Common myeloid progenitor, CD34-positive (primary cell): Measurements from ENCODE around the gene SYNE1.

ENCODE experiments used
- CTCF ChIA-PET: fragments of 350-600 bp; sonication (Branson Sonifier 250); formaldehyde crosslinking; loops from one replicate; lab custom pipeline; 2021; ENCODE audit warnings: antibody characterized with exemption; lab: Charles Lee
- POLR2A ChIA-PET: fragments of 350-600 bp; sonication (Branson Sonifier 250); formaldehyde crosslinking; loops from one replicate; lab custom pipeline; 2021; ENCODE audit warnings: antibody characterized with exemption; lab: Charles Lee
- DNase-seq, 3 donors: peaks; one replicate each; pipeline versions ENCODE4 v3.0.0 to v3.0.0-alpha.2; 2013
- H3K27ac ChIP-seq, 2 experiments: 1 replicate in 1 of 2; 2 replicates in 1 of 2; pipeline ENCODE4 v1.7.0; 2013; ENCODE audit warnings: inconsistent platforms in 2 of 2, low read length in 2 of 2, mild to moderate bottlenecking in 2 of 2, low read depth in 1 of 2, moderate library complexity in 1 of 2; ENCODE audit not compliant: severe bottlenecking in 2 of 2, insufficient read depth in 1 of 2, poor library complexity in 1 of 2
- H3K27me3 ChIP-seq, 5 experiments: replicated peaks in 2 of 5; 1 replicate in 3 of 5; 2 replicates in 2 of 5; pipeline versions ENCODE4 v1.6.1 to v1.7.0; 2013; ENCODE audit warnings: low read length in 4 of 5, mild to moderate bottlenecking in 2 of 5, moderate library complexity in 2 of 5, inconsistent platforms in 1 of 5; ENCODE audit not compliant: insufficient read depth in 5 of 5, control insufficient read depth in 4 of 5
- H3K36me3 ChIP-seq, 4 experiments: 1 replicate in 2 of 4; 2 replicates in 2 of 4; pipeline versions ENCODE4 v1.6.1 to v1.7.0; 2013; ENCODE audit warnings: low read length in 3 of 4, control low read depth in 1 of 4, mild to moderate bottlenecking in 1 of 4; ENCODE audit not compliant: control insufficient read depth in 4 of 4, insufficient read depth in 4 of 4
- H3K4me1 ChIP-seq, 4 experiments: 1 replicate in 3 of 4; 2 replicates in 1 of 4; pipeline versions ENCODE4 v1.6.1 to v1.7.1; 2013; ENCODE audit warnings: low read length in 3 of 4, mild to moderate bottlenecking in 3 of 4, control low read depth in 1 of 4, inconsistent platforms in 1 of 4, moderate library complexity in 1 of 4; ENCODE audit not compliant: control insufficient read depth in 4 of 4, insufficient read depth in 4 of 4; ENCODE audit errors: control extremely low read depth in 1 of 4
- H3K4me3 ChIP-seq, 7 experiments: 1 replicate in 4 of 7; 2 replicates in 3 of 7; pipeline versions ENCODE4 v1.5.1 to v1.7.0; 2013; ENCODE audit warnings: mild to moderate bottlenecking in 7 of 7, low read length in 6 of 7, moderate library complexity in 6 of 7, inconsistent platforms in 2 of 7, low read depth in 2 of 7, control low read depth in 1 of 7; ENCODE audit not compliant: insufficient read depth in 4 of 7, control insufficient read depth in 1 of 7; ENCODE audit errors: extremely low read depth in 1 of 7
- H3K9me3 ChIP-seq, 5 experiments: 1 replicate in 4 of 5; 2 replicates in 1 of 5; pipeline versions ENCODE4 v1.6.1 to v1.7.1; 2013; ENCODE audit warnings: low read length in 4 of 5, mild to moderate bottlenecking in 2 of 5, inconsistent platforms in 1 of 5, low read depth in 1 of 5, moderate library complexity in 1 of 5; ENCODE audit not compliant: control insufficient read depth in 4 of 5, insufficient read depth in 2 of 5; ENCODE audit errors: control extremely low read depth in 1 of 5
- WGBS: methylation state at CpG from one replicate; pipeline ENCODE4 v1.1.5; 2013; ENCODE audit not compliant: insufficient coverage; 5-methylcytosine and 5-hydroxymethylcytosine counted together

Gene SYNE1

DNA sequence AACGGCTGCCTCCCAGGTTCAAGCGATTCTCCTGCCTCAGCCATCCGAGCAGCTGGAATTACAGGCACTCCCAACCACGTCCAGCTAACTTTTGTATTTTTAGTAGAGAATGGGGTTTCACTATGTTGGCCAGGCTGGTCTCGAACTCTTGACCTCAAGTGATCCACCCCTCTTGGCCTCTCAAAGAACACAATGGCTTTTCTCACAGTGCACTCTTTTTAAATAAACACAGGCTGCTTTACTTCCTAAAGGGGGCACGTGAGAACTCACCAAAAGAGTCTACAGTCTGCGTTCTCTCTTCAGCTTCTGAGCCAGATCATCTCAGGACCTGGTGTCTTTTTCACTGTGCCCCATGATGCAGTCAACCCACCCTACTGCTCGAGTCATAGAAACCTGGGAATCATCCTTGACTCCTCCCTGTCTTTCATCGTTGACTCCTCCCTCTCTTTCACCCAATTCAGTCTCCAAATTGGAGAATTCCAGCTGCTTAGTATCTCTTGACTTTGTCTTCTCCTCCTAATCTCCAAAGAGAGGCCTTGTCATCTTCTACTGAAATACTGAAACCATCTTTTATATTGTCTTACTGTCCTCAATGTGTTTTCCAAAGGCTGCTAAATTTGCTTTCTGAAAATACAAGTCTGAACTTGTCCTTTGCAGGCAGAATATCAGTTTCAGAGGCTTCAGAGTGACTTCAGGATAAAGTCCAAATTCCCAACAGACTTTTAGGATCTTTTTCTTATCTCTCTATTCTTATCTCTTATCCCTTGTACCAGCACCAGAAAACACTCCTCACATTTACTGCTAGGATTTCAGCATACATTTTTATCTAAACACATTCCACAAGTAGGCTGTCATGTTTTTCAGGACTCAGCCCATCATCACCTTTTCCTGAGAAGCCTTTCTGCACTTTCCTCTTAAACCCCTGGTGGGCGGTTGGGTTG is 323.4 kb downstream of the SYNE1 start:
- POLR2A ChIA-PET: interaction anchor here (0.6 kb wide), 1 partner anchor 7 kb away, joined by 3 read pairs; no protein-coding TSS in a partner anchor
- CTCF ChIA-PET: no interaction called here
- 100% methylated on average over 8 of the region's 10 CpGs for WGBS

DNA sequence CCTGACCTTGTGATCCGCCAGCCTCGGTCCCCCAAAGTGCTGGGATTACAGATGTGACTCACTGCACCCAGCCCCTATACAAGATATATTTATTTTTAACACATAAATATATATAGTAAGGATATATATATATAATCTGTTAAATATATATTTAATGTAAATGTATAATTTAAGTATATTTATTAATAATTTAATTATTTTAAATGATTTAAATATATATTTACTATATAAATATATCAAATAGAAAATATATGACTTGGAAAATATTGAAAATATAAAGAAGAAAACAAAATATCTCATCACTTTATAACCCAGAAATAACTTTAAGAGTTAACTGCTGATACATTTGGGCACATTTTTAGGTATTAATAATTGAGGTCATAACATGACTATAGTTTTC is 324.7 kb downstream of the SYNE1 start:
- Histone ChIP-seq H3K27ac (no peak overlapping the region), H3K36me3 (no peaks in the 10 kb centered on the region), H3K9me3 (no peaks in the 10 kb centered on the region), H3K4me3 (no peak overlapping the region), H3K27me3 (no peaks in the 10 kb centered on the region), H3K4me1 (no peaks in the 10 kb centered on the region)
- no CpG with 5 or more reads among the region's 2 CpGs for WGBS
- POLR2A ChIA-PET: no interaction called here
- CTCF ChIA-PET: no interaction called here
- DNase-seq: no peak

More for the DNA sequence above, 323.4 kb downstream of the SYNE1 start:
- H3K27me3 ChIP-seq: no peaks in the 10 kb centered on the region
- DNase-seq: no peak
- no peak overlapping the region for H3K4me3 ChIP-seq
- H3K9me3 ChIP-seq: no peaks in the 10 kb centered on the region
- no peaks in the 10 kb centered on the region for H3K36me3 ChIP-seq
- no peaks in the 10 kb centered on the region for H3K4me1 ChIP-seq
- H3K27ac ChIP-seq: no peak overlapping the region

DNA sequence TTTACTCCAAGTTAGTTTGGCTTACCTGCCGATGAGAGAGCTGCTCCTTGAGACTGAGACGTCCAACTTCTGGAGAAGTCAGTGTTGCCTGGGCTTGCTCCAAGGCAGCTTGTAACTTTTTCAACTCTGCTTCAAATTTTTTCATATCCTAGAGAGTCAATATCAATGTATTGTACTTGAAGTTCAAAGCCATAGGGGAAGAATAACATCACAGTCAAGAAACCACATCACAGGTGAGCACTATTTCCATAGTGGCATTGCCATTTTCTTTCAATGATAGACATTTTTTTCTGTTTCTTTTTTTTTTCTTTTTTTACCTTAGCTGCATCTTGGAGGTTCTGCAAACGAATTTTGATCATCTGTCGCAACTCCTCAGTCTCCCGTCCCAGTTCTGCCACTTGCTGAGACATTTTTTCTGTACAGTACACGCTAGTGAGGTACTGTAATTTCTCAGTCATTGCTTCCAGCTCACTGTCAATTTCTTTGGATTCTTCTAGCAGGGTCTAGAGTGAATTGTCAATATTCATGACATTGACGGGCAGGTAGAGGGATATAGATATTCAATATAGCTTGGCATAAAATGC is 326.7 kb downstream of the SYNE1 start:
- Histone ChIP-seq H3K27me3 (no peaks in the 10 kb centered on the region), H3K27ac (no peak overlapping the region), H3K4me1 (no peaks in the 10 kb centered on the region), H3K9me3 (no peaks in the 10 kb centered on the region), H3K36me3 (no peaks in the 10 kb centered on the region), H3K4me3 (no peak overlapping the region)
- CTCF ChIA-PET: interaction anchor here (0.8 to 1.4 kb wide), 4 partner anchors 9 to 53 kb away, joined by 3 to 6 read pairs (median 4); no protein-coding TSS in a partner anchor
- DNase-seq: no peak
- POLR2A ChIA-PET: no interaction called here
- 90% methylated on average over 3 of the region's 7 CpGs for WGBS

DNA sequence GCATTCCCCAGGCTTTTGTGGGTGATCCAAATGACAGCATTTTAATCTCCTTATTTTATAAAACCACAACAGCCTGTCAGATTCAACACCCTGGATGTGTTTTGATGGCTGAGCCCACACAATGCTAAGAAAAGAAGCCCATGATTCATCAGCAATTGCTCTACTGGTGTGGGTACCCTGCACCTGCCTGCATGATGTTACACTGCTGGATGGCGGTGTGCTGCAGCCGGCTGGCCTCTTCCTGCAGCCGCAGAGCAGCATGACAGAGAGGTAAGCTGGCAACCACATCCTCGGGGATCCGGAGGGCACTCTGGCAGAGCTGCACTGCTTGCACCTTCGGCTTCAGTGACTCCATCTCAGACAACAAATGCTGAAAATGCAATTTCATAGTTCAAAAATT is 327.5 kb downstream of the SYNE1 start:
- H3K27ac ChIP-seq: no peak overlapping the region
- peak; percentile 36 to 93 (median 86) for DNase-seq
- POLR2A ChIA-PET: no interaction called here
- no peaks in the 10 kb centered on the region for H3K27me3 ChIP-seq
- H3K4me3 ChIP-seq: no peak overlapping the region
- no peaks in the 10 kb centered on the region for H3K4me1 ChIP-seq
- WGBS: 37% methylated on average over 5 of the region's 6 CpGs
- no peaks in the 10 kb centered on the region for H3K36me3 ChIP-seq
- no peaks in the 10 kb centered on the region for H3K9me3 ChIP-seq
- CTCF ChIA-PET: interaction anchor here (1.1 to 1.4 kb wide), 2 partner anchors 27 to 54 kb away, joined by 5 to 6 read pairs; no protein-coding TSS in a partner anchor

DNA sequence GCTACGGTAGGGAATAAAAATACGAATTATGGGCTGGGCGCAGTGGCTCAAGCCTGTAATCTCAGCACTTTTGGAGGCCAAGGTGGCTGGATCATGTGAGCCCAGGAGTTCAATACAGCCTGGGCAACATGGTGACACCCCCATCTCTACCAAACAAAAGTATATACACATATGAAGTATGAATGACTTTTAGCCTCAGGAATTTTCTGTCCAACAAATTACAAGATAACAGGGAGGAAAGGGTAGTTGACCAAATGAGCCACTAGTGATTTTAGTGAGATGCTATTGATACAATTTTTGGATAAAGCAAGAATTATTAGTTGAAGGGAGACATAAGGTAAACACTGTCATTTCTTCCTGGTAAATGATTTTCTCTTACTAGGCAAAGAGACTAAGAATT is 328.2 kb downstream of the SYNE1 start:
- Histone ChIP-seq H3K9me3 (no peaks in the 10 kb centered on the region), H3K4me3 (no peak overlapping the region), H3K27ac (no peak overlapping the region), H3K4me1 (no peaks in the 10 kb centered on the region), H3K27me3 (no peaks in the 10 kb centered on the region), H3K36me3 (no peaks in the 10 kb centered on the region)
- CTCF ChIA-PET: no interaction called here
- POLR2A ChIA-PET: no interaction called here
- no peak for DNase-seq
- WGBS: no CpG with 5 or more reads among the region's 3 CpGs

DNA sequence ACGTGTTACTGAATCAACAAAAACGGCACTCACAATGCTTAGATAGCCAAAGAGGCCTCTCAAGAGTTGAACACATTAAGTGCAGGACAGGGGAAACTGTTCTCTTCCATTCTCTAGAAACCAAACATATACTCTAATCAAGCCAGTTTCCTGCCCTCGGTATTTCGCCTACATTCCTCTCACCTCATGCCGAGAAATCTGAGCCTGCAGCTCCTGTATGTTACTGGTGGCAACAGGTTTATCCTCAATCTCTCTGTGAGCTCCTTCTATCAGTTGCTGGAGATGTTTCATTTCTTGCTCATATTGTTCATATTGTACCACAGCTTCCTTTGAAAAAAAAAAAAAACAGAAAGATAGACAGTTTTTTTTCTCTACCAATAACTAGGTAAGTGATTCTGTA is 328.9 kb downstream of the SYNE1 start:
- POLR2A ChIA-PET: no interaction called here
- CTCF ChIA-PET: interaction anchor here (1.2 to 1.4 kb wide), 2 partner anchors 10 to 14 kb away, joined by 3 read pairs; no protein-coding TSS in a partner anchor
- H3K27ac ChIP-seq: no peak overlapping the region
- no peak for DNase-seq
- H3K36me3 ChIP-seq: no peaks in the 10 kb centered on the region
- H3K4me1 ChIP-seq: no peaks in the 10 kb centered on the region
- H3K9me3 ChIP-seq: no peaks in the 10 kb centered on the region
- no peaks in the 10 kb centered on the region for H3K27me3 ChIP-seq
- H3K4me3 ChIP-seq: no peak overlapping the region
- WGBS: 92% methylated on average over 5 of the region's 5 CpGs

DNA sequence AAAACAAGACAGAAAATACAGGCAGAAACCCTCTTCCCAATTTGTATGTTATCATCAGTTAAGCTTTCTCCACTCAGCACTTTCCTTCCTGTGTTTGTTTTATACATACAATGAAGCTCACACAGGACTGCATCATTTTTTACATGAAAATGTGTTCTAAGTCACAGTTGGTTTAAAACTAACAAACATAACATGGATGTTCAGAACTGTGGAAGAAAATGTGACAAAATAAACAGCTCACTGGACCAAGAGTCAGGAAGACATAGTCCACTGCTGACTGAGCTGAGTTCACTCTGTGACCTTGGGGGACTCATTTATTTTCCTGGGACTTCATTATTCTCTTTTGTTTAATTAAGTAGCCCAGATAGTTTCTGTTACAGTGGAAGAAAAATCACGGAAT is 331.5 kb downstream of the SYNE1 start:
- ChIA-PET CTCF (interaction anchor here (2.5 kb wide), 1 partner anchor 33 kb away, joined by 8 read pairs; no protein-coding TSS in a partner anchor), POLR2A (no interaction called here)
- Histone ChIP-seq H3K27ac (no peak overlapping the region), H3K27me3 (no peaks in the 10 kb centered on the region), H3K4me1 (peaks cover 5 to 13% (median 8%) of the 10 kb centered on the region in 4 experiments), H3K4me3 (no peak overlapping the region), H3K36me3 (no peaks in the 10 kb centered on the region), H3K9me3 (no peaks in the 10 kb centered on the region)
- no CpG with 5 or more reads among the region's 1 CpG for WGBS
- no peak for DNase-seq
